ENCODE measurements around the gene FOXRED1. TPM values are rescaled to one million over a fixed set of nuclear protein-coding genes. Genes with fewer than 3 reads are reported as not detected.
A peak's percentile ranks its signal among the peaks of the same experiment; 100 is the strongest.

The FOXRED1 gene
- total and polyA plus RNA-seq, 9 of the 15 experiments (the other 6 are each of a cell fraction or from before 2014, with no cell fraction given): 14.1 to 94.4 (median 53.1) TPM

DNA sequence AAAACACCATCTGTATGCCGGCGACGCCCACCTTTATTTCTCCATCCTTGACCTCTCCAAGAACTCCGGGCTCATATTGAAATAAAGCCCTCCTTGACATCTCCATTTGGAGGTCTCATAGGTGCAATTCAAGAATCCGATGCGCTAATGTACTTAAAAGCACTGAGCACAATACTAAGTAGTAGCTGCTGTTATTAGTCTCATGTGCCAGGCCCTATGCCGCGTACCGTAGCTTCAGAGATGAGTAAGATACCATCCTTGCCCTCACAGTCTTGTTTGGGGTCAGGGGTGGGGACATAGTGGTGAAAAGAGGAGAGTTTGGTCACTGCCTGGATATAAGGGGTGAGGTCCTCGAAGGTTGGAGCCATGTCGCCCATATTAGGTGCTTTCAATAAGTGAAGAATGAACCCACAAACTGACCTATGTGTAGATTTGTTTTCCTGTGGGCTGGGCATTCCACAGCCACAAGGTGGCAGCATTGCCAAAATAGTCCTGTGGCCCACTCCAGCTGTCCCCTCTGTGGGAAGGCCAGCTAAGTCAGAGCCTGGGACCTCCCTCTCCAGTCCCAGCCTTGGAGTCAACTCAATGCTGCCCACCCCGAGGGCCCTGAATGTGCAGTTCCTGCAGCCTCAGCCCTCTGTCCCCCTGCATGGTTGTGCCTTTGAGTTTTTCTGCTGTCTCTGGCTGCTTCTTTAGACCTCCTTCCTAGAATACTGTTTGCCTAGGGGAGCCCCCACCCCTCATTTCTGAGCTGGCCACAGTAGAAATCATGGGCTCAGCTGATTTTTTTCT lies 41.4 kb downstream of the FOXRED1 start:
- no peaks in the 10 kb centered on the region for H3K9me3 ChIP-seq (replicated peaks; ENCODE audit: control insufficient read depth, insufficient read depth, low read depth, low read length)
- no peak overlapping the region for H3K4me2 ChIP-seq (ENCODE audit: insufficient read depth, low read length)
- ChIA-PET POLR2A (interaction anchor here (0.6 to 1.1 kb wide), 4 partner anchors 10 to 170 kb away, joined by 3 read pairs; no protein-coding TSS in a partner anchor), CTCF (ENCODE audit: low intra/inter-chr PET ratio) (interaction anchor here (1.4 to 3.6 kb wide), 4 partner anchors 49 to 170 kb away, joined by 5 to 27 read pairs (median 10); no protein-coding TSS in a partner anchor)
- H3K9me1 ChIP-seq (ENCODE audit: control insufficient read depth, insufficient read depth, low read length): no peaks in the 10 kb centered on the region
- no peak overlapping the region for H3K4me3 ChIP-seq
- H4K20me1 ChIP-seq (replicated peaks; ENCODE audit: control insufficient read depth, insufficient read depth, low read length): no peaks in the 10 kb centered on the region; the same call in 1 of the 2 replicates
- H3K9ac ChIP-seq (ENCODE audit: insufficient read depth in 1 of 2, low read depth in 2 of 2, low read length in 2 of 2): no peak overlapping the region
- in situ Hi-C loops (cut with MboI) (loop anchor here (25.0 kb wide), 2 partner anchors 102 to 677 kb away; no protein-coding TSS in a partner anchor), intact Hi-C loops (cut with micrococcal nuclease) (loop anchor here (1.0 to 5.0 kb wide), 5 partner anchors 46 to 170 kb away; no protein-coding TSS in a partner anchor)
- H3K4me1 ChIP-seq (replicated peaks in 1 of 2; ENCODE audit: control insufficient read depth in 2 of 2, insufficient read depth in 2 of 2, low read length in 2 of 2): no peaks in the 10 kb centered on the region
- H2AFZ ChIP-seq (ENCODE audit: low read depth, low read length): no peak overlapping the region
- ATAC-seq (peak; percentile 98), DNase-seq (ENCODE audit: extremely low read depth in 1 of 4, low spot score in 3 of 4) (peak; percentile 72 to 83 (median 74)), FAIRE-seq (peak; percentile 94)
- no TSS peak for BruUV-seq (replicated peaks)
- H3K79me2 ChIP-seq (ENCODE audit: control insufficient read depth, insufficient read depth, low read length): no peaks in the 10 kb centered on the region
- H3K27ac ChIP-seq (ENCODE audit: extremely low read depth, low read depth, low read length): no peak overlapping the region
- WGBS (ENCODE audit: insufficient coverage, low coverage, missing lambda C conversion rate): 57% methylated on average over 12 of the region's 12 CpGs
- H3K36me3 ChIP-seq (ENCODE audit: control insufficient read depth, insufficient read depth, low read length): peaks cover 8% of the 10 kb centered on the region; the same call in 2 of the 3 replicates
- no peaks in the 10 kb centered on the region; a peak in 1 of 5 replicates for H3K27me3 ChIP-seq (ENCODE audit: control insufficient read depth in 2 of 2, insufficient read depth in 2 of 2, low read length in 2 of 2)
- no peak for TF ChIP-seq MEIS2 (IDR thresholded peaks at IDR 0.05; ENCODE audit: partially characterized antibody)
- TF ChIP-seq, protein P1, sequence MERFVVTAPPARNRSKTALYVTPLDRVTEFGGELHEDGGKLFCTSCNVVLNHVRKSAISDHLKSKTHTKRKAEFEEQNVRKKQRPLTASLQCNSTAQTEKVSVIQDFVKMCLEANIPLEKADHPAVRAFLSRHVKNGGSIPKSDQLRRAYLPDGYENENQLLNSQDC (CRISPR knock-in tag; IDR thresholded peaks at IDR 0.05): no peak
- TF ChIP-seq RAD21 (CRISPR knock-in tag; conservative IDR thresholded peaks at IDR 0.05 in 1 of 2, IDR thresholded peaks at IDR 0.05 in 1 of 2): peak; percentile 95 to 99
- TF ChIP-seq JUND (IDR thresholded peaks at IDR 0.05; ENCODE audit: borderline replicate concordance, low read depth, low read length): 0 out of 2 replicates have a peak, but pooled peaks have one; percentile 19
- no peak for TF ChIP-seq JUND (tag; IDR thresholded peaks at IDR 0.05; ENCODE audit: borderline replicate concordance, low read depth, low read length)
- no peak for TF ChIP-seq PCBP2 (IDR thresholded peaks at IDR 0.05; ENCODE audit: low read depth, low read length, poor library complexity, severe bottlenecking)
- no peak for TF ChIP-seq ZZZ3 (IDR thresholded peaks at IDR 0.05)
- peak; percentile 66; the same call in 1 of the 2 replicates for TF ChIP-seq STAG1 (CRISPR knock-in tag; IDR thresholded peaks at IDR 0.05; ENCODE audit: borderline replicate concordance)
- TF ChIP-seq, protein P2, sequence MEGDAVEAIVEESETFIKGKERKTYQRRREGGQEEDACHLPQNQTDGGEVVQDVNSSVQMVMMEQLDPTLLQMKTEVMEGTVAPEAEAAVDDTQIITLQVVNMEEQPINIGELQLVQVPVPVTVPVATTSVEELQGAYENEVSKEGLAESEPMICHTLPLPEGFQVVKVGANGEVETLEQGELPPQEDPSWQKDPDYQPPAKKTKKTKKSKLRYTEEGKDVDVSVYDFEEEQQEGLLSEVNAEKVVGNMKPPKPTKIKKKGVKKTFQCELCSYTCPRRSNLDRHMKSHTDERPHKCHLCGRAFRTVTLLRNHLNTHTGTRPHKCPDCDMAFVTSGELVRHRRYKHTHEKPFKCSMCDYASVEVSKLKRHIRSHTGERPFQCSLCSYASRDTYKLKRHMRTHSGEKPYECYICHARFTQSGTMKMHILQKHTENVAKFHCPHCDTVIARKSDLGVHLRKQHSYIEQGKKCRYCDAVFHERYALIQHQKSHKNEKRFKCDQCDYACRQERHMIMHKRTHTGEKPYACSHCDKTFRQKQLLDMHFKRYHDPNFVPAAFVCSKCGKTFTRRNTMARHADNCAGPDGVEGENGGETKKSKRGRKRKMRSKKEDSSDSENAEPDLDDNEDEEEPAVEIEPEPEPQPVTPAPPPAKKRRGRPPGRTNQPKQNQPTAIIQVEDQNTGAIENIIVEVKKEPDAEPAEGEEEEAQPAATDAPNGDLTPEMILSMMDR (IDR thresholded peaks at IDR 0.05 in 2 of 3, conservative IDR thresholded peaks at IDR 0.05 in 1 of 3; ENCODE audit: insufficient read depth in 2 of 3, low read depth in 1 of 3, low read length in 3 of 3): peak; percentile 85 to 96 (median 92)
- TF ChIP-seq DNMT1 (IDR thresholded peaks at IDR 0.05): no peak
- no peak for TF ChIP-seq ZNF274 (IDR thresholded peaks at IDR 0.05; ENCODE audit: borderline replicate concordance, low read depth, low read length)
- TF ChIP-seq ZNF408 (CRISPR knock-in tag; IDR thresholded peaks at IDR 0.05; ENCODE audit: low read depth): no peak
- peak in 1 of 2 experiments; percentile 51; a peak in 1 of 4 replicates for TF ChIP-seq MAZ (CRISPR knock-in tag; conservative IDR thresholded peaks at IDR 0.05 in 1 of 2, IDR thresholded peaks at IDR 0.05 in 1 of 2)
- no peak for TF ChIP-seq SMARCE1 (IDR thresholded peaks at IDR 0.05)
- TF ChIP-seq SMAD2 (IDR thresholded peaks at IDR 0.05; ENCODE audit: low read depth, low read length): no peak
- TF ChIP-seq XRCC5 (IDR thresholded peaks at IDR 0.05; ENCODE audit: low read depth, low read length): peak; percentile 50; the same call in 1 of the 2 replicates
- TF ChIP-seq SMC3 (conservative IDR thresholded peaks at IDR 0.05; ENCODE audit: insufficient read depth, low read depth, low read length): peak; percentile 89

All from K562 (cell line).